NCI-H460 (cell line): ENCODE results near the gene BUB1B. TPM values are rescaled to one million over a fixed set of nuclear protein-coding genes. Genes with fewer than 3 reads are reported as not detected.
"Not testable (repeated sequence)": the region's sequence is repeated elsewhere in the genome, so short reads cannot be mapped to it uniquely, and the experiment has no call there.

Source experiments
- DNase-seq: peaks from one replicate; pipeline ENCODE4 v3.0.0-alpha.2; 2016; ENCODE audit warnings: low read depth; ENCODE audit errors: extremely low read depth
- polyA plus RNA-seq: library from polyadenylated mRNA; depleted of rRNA; stranded (reverse); fragments of >200 nt; gene quantifications from 2 replicates; pipeline ENCODE4 v1.2.3, GENCODE V29; 2014; cell fraction: nucleus; rRNA removed
- total RNA-seq: library from RNA; depleted of rRNA; stranded (reverse); fragments of >200 nt; shearing (Covaris generic); gene quantifications from 2 replicates; pipeline ENCODE4 v1.2.3, GENCODE V29; 2014; rRNA removed

Gene BUB1B, protein sequence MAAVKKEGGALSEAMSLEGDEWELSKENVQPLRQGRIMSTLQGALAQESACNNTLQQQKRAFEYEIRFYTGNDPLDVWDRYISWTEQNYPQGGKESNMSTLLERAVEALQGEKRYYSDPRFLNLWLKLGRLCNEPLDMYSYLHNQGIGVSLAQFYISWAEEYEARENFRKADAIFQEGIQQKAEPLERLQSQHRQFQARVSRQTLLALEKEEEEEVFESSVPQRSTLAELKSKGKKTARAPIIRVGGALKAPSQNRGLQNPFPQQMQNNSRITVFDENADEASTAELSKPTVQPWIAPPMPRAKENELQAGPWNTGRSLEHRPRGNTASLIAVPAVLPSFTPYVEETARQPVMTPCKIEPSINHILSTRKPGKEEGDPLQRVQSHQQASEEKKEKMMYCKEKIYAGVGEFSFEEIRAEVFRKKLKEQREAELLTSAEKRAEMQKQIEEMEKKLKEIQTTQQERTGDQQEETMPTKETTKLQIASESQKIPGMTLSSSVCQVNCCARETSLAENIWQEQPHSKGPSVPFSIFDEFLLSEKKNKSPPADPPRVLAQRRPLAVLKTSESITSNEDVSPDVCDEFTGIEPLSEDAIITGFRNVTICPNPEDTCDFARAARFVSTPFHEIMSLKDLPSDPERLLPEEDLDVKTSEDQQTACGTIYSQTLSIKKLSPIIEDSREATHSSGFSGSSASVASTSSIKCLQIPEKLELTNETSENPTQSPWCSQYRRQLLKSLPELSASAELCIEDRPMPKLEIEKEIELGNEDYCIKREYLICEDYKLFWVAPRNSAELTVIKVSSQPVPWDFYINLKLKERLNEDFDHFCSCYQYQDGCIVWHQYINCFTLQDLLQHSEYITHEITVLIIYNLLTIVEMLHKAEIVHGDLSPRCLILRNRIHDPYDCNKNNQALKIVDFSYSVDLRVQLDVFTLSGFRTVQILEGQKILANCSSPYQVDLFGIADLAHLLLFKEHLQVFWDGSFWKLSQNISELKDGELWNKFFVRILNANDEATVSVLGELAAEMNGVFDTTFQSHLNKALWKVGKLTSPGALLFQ
- 42.8 and 45.7 TPM in 2 replicates for total RNA-seq
- polyA plus RNA-seq, result 105 TPM in 2 replicates

DNA sequence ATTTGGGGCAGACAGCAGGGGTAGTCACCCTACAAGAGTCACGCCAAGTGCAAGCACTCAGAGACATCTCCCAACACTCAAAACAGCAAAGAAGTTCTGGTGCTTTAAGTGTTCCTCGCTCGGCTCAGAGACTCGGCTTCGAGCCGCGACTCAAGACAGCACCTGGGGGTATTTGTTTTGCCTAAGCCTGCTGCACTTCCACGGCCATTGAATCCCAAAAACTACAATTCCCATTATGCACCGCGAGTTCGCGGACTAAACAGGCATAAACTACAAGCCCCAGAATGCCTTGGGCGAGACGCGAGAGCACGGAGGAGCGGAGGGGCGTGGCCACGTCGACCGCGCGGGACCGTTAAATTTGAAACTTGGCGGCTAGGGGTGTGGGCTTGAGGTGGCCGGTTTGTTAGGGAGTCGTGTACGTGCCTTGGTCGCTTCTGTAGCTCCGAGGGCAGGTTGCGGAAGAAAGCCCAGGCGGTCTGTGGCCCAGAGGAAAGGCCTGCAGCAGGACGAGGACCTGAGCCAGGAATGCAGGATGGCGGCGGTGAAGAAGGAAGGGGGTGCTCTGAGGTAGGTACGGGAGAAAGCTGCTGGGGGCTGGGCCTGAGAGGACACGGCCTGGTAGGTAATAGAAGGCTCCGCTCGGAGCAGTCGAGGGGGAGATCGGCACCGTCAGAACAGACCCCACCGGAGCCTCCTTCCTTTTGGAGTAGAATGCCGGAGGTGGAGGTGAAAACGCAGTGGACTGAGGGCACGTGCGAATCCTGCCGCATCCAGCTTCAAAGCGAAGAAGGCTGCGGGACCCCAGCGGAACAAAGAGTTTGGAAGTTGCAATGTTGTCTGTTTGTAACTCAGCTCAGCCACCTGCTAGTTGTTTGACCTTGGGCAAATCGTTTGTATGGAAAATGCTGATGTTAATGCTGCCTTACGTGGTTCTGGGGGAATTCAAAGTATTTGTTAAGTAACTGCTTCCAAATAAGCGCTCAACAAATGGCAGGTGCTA, at the start of gene BUB1B:
TSS of gene BUB1B (plus strand) at position 381 of the 1,000 bp plus-strand sequence. CDS start at position 533, 152 bp downstream.
- peak; percentile 90 for DNase-seq

DNA sequence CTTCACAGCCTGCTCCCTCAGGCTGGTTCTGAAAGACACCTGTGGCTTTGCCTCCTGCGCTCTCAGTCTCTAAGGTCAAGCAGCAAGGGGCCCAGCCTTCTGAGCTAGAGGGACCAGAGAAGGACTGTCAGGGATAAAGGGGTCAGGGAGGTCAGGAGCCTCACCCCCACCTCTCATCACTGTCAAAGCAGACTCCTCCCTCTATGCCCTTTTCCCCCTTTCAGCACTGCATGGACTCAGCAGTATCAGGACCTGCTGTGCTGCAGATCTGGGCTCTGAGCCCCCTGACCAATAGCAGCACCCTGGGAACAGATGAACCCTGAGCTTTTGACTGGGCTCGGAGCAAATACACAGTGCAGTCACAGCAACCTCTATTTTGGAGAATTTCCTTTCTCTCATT, 49.0 kb upstream of the BUB1B start:
- no peak for DNase-seq

DNA sequence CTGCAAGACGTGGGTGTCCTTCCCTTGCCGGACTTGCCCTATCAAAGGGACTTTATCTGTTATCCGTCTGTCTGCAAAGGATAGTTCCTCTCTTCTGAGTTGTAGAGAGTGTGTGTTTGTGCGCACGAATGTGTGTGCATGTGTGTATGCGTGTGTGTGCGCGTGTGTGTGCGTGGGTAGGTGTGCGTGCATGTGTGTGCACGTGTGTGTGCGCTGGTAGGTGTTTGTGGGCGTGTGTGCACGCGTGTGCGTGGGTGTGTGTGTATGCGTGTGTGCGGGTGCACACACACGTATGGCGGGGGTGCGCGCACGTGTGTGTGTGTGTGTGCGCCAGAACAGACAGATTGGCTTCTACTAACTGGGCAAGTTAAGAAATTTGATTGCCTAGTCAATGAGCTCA, 48.1 kb upstream of the BUB1B start:
- DNase-seq, result no peak

DNA sequence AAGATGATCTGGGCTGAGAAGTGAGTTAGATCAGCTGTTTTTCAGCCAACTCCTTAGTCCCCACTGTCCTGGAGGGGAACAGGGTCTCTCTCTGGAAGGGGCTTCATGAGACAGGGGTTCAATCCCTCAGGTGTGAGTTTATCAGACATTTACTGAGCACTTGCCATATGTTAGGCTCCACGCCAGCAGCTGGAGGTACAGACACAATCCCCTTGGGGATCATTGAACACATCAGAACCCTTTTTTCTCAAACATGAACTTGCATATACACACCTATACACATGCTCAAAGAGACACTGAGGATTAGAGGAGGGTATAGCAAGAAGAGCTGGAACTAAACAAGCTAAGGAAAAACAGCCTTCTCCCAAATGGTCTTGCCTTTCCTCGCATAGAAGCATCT, 46.7 kb upstream of the BUB1B start:
- no peak for DNase-seq

DNA sequence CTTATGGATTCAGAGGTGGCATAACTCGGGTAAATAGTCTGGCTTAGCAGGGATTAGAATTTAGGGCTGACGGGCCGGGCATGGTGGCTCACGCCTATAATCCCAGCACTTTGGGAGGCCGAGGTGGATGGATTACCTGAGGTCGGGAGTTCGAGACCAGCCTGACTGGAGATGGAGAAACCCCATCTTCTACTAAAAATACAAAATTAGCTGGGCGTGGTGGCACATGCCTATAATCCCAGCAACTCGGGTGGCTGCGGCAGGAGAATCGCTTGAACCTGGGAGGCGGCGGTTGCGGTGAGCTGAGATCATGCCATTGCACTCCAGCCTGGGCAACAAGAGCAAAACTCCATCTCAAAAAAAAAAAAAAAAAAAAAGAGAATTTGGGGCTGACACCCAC, 45.8 kb upstream of the BUB1B start:
- not testable (repeated sequence) for DNase-seq

DNA sequence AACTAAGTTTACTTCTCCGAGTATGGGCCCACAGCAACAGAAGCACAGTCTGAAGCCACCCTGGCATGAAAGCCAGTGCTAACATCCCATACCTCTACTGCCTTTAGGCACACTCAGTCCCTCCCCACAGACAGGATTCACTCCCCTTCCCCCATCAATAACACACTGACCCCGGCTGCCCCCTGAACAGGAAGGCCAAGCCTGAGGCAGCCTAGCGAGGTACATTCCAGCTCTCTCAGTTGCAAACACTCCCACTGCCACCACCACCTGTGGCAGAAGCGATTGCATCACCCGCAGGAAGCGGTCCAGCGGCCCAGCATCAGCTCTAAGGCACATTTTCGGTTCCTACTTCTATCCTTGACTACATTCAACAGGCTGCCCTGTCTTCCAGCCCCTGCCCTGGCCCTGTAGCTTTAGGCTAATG, 45.2 kb upstream of the BUB1B start:
- DNase-seq, result no peak

DNA sequence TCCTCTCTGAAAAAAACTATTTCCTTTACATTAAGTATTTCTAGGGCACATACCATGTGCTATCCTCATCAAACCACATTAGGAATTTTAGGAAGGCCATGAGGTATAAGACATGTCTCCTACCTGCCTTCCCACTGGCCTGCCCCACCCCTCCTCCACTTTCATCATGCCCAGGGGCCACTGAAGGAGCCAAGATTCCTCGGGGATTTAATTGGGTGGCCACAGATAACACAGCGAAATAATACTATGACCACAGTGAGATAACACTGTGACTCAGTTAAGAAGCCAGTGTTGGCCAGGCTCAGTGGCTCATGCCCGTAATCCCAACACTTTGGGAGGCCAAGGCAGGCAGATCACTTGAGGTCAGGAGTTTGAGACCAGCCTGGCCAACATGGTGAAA, 42.4 kb upstream of the BUB1B start:
- no peak for DNase-seq

DNA sequence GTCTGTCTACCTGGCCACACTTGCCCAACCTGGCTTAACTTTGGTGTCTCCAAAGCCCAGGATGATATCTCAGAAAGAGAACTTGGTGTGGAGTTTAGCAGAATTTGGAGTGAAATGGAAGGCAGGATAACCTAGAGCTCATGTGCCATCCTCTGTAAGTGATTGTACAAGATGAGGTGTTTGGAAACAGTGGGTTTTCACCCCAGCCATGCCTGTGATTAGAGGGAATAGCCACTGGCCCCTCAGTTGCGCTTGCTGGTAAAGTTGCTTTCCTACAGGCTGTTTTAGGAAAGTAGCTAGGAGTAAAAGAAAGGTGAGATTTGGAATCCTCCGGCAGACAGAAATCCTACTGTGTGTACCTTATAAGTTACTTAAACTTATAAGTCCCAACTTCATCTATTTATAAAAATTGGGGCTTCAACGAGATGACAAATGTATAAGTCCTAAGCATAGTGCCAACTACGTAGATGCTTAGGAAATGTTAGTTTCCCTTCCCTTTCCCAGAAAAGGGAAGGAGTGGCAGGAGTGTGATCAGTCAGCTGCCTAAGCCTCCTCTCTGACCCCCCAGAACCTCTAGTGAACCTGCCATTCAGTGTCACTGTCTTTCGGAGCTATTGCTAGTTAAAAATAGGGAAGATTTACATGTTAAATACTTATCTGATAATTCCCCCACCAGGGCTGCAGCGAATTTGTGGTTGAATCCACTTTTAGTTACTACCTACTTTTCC, 38.8 kb upstream of the BUB1B start:
- DNase-seq, result no peak

DNA sequence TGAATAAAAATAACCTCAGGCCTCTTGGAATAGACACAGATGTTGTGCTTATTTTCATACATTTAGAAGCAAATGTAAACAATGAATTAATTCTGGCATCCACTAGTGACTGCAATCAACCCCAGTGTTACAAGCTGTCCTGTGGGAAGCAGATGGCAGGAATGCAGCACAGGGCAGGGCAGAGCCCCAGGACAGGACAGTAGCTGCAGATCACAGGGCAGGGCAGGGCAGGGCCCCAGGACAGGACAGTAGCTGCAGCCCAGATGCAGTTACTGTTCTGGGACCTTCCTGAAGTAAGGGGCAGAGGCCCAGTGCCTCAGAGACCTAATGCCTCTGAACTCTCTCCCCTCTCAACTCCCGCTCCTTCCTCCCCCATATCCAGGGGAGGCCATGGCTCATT, 37.9 kb upstream of the BUB1B start:
- not testable (repeated sequence) for DNase-seq

DNA sequence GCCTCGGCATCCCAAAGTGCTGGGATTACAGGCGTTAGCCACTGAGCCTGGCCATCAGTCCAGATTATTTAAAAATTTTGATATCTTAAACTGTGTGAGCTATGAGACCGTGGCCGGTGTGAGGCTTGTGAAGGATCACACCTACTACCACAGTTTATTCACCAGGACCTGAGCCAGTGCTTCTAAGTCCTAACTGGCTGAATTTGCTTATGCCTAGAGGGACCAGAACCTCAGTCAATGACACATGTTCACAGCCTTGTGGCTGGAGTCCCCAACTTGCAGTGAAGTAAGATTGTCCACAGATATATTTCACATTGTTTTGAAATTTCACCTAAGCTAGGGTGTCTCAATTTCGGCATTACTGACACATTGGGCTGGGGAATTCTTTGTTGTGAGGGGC, 37.0 kb upstream of the BUB1B start:
- not testable (repeated sequence) for DNase-seq

DNA sequence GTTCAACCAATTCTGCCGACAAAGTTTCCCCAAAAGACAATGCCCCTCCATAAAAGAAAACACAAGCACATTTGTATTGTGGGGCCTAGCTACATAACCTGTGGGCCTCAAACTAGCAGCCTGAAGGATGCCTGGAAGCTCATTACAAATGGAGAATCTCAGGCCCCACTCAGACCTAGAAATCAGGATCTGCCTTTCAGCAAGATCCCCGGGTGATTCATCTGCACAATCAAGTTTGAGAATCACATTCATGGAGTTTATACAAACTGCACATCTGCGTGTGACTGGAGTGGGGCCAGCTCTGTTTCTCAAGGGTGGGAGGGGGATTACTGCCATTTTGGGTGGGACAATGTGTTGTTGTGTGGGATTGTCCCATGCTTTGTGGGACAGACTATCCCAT, 36.5 kb upstream of the BUB1B start:
- not testable (repeated sequence) for DNase-seq

DNA sequence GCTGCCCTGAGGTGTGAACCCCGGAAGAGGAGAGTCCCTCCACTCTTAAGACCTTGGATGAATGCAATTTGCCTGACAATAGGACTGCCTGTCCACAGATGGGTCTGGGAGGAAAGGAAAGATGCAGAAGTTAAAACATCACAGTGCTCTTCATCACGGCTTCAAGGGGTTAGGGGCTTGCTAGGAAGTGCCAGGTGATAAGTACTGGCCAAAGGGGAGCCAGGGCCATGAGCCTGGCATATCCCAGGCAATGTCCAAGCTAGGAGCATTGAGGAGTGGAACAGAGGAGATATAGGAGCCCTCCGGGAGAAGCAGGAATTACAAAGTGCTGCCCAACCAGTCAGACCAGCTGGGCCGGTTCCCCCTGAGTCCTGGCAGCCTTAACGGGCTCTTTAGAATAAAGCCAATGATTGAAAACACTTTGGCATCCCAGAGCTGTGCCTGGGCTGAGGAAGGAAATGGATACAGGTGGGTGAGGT, 36.0 kb upstream of the BUB1B start:
- DNase-seq, result not testable (repeated sequence)

DNA sequence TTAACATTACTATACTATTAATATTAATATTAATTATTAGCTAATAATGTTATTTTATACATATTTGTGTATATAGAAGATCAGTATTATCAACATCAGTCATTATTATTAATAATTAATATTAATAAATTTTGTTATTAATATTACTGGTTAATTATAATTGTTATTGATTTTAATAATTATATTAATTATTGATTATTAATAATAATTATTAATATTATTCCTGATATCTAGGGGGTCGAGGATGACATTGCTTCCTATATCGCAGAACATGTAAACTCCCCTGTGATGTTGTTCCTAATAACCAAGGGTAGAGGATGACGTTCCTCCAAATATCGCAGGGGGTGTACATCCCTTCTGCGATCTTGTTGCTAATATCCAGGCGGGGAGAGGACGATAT, 34.9 kb upstream of the BUB1B start:
- DNase-seq, result no peak

DNA sequence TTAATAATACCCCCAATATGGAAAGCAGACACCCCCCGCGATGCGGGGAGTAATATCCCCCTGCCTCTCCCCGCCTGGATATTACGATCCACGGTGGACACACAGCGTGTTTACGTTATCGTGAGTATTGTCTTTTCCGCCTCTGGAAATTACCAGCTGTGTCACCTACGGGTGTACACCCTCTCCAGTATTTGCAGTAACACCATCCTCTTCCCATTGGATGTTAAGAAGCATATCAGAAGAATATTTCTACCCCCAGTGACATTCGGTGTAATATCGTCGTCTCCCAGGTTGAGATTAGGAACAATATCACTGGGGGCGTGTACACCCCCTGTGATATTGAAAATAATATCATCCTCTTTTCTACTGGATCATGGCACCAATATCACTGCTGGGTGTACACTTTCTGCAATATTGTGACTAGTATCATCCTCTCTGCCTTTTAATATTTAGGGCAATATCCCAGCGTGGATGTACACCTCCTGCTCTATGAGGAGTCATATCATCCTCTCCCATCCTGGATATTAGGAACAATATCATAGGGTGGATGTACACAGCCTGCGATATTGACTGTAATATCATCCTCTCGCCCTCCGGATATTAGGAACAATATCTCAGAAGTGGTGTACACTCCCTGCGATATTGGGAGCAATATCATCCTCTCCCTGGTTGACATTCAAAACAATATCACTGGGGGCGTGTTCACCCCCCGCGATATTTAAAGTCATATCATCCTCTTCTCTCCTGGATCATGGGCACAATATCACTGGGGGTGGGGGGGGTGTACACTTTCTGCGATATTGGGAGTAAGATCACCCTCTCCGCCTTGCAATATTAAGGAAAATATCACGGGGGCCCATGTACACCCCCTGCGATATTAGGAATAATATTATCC, 31.9 kb upstream of the BUB1B start:
- DNase-seq, result no peak

DNA sequence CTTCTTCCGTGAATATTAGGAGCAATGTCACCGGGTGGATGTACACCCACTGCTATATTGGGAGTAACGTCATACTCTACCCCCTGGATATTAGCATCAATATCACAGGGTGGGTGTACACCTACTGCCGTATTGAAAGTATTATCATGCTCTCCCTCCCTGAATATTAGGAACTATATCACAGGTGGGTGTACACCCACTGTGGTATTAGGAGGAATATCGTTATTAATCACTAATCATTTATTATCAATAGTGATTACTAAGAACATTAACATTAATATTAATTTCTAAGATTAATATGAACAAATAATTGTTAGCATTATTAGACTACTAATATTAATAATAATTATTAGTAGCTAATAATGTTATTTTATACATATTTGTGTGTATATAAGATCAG, 30.8 kb upstream of the BUB1B start:
- no peak for DNase-seq

DNA sequence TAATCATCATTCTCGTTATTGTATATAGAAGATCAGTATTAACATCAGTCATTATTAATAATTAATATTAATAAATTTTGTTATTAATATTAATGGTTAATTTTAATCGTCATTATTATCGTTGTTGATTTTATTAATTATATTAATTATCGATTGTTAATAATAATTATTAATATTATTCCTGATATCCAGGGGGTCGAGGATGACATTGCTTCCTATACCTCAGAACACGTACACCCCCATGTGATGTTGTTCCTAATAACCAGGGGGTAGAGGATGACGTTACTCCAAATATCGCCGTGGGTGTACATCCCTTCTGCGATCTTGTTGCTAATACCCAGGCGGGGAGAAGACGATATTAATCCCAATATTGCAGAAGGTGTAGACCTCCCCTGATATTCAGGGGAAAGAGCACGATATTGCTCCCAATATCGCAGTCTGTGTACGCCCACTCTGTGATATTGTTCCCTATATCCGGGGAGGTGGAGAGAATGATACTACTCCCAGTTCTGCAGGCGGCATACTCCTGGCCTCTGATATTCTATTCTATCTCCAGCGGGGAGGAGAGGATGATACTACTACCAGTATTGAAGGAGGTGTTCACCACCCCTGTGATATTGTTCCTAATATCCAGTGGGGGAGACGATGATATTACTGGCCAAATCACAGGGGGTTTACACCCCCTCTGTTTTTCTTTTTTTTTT, 29.9 kb upstream of the BUB1B start:
- no peak for DNase-seq

DNA sequence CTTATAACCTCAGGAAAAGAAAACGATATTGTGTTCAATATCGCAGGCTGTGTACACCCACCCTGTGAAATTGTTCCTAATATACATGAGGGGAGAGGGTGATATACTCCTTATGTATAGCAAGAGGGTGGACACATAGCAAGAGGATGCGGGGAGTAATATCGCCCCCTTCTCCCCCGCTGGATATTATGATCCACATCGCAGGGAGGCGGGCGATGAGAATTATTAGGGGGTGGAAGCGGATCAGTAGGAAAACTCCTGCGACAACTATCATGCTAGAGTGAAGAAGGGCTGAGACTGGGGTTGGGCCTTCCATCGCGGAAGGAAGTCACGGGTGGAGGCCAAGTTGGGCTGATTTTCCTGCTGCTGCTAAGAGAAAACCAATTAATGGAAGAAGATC, 27.3 kb upstream of the BUB1B start:
- DNase-seq, result no peak

DNA sequence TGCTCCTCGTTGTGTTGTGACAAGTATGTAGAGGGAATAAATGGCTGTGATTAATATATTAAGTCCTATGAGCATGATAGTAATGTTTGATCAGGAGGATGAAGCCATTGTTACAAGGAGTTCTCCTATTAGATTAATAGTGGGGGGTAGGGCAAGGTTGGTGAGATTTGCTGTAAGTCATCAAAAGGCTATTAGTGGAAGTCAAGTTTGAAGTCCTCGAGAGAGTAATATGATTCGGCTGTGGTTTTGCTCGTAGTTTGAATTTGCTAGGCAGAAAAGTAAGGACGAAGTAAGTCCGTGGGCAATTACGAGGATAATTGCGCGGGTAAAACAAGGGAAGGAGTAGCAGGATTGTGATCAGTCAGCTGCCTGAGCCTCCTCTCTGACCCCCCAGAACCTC, 26.0 kb upstream of the BUB1B start:
- DNase-seq, result no peak
